HG03175 (cell line): ENCODE data around the gene VSIR.

Source experiments
- ATAC-seq: cut with Tn5 transposase; IDR thresholded peaks from one replicate; pipeline ENCODE4 v1.9.1; 2021; ENCODE audit warnings: mild to moderate bottlenecking, moderate library complexity; ENCODE audit not compliant: unreplicated experiment

Gene VSIR

DNA sequence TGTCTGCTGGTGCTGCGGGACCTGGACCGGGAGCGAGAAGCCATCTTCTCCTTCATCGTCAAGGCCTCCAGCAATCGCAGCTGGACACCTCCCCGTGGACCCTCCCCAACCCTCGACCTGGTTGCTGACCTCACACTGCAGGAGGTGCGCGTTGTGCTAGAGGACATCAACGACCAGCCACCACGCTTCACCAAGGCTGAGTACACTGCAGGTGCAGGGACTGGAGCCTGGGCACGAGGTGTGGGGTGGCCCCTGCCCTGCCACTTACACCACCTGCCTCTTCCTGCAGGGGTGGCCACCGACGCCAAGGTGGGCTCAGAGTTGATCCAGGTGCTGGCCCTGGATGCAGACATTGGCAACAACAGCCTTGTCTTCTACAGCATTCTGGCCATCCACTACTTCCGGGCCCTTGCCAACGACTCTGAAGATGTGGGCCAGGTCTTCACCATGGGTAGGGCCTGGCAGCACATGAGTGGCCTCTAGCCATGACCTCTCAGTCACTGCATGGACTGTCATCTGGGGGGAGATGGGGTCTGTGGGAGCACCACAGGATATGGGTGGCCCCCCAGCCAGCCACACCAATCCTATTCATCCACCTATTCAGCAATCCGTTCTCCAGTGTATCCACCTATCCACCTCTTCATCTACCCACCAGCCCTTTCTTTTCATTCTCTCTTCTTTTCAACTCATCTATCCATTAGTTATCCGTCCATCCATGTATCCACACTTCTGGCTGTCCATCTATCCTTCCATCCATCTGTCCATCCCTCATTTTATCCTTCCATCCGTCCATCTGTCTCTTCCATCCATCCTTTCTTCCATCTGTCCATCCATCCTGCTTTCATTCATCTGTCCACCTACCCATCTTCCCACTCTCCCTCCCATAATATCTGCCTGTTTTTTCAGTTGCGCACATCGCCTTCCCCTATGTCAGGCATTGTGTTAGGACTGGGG is 34.5 kb upstream of the VSIR start:
- no peak for ATAC-seq

DNA sequence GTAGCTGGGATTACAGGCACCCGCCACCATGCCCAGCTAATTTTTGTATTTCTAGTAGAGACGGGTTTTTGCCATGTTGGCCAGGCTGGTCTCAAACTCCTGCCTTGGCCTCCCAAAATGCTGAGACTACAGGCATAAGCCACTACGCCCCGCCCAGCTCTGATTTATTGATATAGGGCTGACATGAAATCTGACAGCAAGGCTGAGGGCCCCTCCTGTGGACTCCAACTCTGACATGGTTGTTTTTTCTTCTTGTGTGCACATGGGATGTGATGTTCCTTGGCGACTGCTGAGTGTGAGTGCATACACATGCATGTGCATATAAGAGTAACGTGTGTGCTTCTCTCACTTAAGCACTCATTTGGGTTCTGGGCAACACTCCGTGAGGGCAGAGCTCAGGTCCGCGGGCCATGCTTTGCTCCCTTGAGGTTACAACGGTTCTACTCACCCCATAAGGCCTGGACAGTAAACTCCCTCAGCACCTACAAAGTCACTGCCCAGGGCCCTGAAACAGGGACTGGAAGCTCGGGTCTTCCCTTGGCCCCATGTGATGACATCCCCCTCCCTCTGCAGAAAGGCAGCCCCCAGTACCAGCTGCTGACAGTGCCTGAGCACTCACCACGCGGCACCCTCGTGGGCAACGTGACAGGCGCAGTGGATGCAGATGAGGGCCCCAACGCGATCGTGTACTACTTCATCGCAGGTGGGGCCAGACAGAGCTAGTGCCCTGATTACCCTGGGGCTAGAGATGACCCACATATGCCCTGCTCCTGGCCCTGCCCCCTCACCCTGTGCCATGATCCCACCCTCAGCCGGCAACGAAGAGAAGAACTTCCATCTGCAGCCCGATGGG is 33.6 kb upstream of the VSIR start:
- no peak for ATAC-seq

DNA sequence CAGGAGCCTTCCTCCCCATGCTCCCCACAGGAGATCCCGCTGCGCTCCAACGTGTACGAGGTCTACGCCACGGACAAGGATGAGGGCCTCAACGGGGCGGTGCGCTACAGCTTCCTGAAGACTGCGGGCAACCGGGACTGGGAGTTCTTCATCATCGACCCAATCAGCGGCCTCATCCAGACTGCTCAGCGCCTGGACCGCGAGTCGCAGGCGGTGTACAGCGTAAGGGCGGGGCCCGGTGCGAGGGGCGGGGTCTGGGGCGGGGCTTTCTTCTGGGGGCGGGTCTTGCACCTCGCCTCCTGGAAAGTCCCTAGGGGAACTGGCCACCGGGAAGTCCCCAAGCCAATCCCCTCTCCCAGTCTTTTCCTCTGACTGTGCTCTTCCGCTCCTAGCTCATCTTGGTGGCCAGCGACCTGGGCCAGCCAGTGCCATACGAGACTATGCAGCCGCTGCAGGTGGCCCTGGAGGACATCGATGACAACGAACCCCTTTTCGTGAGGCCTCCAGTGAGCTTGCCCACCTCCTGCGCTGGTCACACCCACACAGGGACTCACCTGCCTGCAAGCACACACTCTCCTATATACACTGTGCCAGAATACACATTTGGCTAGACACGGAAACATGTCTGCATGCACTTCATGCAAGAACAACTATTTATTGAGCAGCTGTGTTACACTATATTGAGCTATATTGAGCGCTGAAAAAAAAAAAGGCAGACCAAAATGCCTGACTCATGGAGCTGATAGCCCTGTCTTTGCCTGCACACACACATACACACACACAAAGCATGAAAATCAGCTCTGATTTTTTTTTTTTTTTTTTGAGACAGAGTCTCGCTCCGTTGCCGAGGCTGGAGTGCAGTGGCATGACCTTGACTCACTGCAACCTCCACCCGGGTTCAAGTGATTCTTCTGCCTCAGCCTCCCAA is 32.7 kb upstream of the VSIR start:
- ATAC-seq = no peak

DNA sequence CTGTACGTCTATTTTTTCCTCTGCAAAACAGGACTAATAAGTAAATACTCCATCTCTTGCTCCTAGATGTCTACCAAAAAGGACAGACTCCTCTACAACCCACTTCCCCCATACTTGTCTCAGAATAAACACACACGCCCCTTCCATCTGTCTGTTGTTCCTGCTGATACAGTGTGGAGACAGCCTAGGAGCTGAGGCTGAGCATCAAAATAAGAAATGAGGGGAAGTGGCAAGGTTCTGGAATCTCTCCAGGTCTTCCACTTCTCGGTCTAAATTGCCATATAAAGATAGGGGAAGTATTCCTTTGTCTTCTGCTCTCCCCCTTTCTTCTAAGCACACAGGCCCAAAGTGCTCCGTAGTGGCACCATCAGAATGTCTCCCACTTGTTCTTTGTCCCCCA is 30.8 kb upstream of the VSIR start:
- no peak for ATAC-seq

DNA sequence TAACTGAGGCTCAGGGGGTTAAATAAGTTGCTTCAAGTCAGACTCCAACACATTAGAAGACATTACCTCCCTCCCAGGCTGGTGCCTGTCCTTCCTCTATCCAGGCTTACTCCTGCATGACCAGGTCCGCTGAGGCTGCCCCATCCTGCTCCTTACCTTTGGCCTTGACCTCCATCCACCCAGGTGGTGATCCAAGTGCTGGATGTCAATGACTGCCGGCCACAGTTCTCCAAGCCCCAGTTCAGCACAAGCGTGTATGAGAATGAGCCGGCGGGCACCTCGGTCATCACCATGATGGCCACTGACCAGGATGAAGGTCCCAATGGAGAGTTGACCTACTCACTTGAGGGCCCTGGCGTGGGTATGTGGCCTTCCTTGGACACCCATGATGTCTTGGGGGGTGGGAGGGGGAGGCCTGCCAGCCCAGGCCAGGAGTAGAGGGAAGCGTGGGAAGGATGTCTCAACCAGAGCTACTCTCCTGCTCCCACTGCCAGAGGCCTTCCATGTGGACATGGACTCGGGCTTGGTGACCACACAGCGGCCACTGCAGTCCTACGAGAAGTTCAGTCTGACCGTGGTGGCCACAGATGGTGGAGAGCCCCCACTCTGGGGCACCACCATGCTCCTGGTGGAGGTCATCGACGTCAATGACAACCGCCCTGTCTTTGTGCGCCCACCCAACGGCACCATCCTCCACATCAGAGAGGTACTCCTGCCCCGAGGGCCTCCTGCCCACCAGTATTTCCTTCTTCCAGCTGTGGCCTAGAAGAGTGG is 29.6 kb upstream of the VSIR start:
- ATAC-seq = no peak

DNA sequence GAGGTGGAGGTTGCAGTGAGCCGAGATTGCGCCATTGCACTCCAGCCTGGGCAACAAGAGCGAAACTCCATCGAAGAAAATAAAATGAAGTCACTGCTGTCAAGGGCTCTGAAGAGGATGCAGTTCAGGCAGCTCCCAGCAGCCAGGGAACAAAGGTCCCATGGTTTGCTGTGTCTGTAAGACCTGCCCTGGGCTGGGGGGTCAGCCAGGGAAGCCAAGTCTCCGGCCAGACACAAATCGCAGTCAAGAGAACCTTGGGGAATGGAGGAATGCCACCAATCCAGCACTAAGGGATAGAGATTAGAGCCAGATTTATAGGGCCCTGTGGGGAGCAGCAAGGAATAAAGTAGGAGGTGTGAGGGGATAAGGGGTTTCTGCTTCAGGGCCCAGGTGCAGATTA is 28.9 kb upstream of the VSIR start:
- ATAC-seq = no peak

DNA sequence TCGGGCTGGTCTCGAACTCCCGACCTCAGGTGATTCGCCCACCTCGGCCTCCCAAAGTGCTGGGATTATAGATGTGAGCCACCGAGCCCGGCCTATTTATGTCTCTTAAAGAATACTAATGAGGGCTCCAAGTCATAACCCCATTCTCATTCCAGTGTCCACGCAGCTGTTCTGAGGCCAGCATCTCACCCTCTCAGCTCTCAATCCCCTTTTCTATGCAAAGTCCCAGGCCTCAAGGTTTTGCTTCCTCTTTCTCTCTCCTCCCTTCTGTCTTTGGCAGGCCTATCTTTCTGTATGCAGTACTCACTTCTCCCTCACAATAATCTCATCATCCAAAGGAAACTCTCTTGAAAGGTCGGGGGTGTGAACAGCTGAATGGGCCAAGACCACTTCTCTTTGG is 28.0 kb upstream of the VSIR start:
- ATAC-seq = peak; percentile 89

DNA sequence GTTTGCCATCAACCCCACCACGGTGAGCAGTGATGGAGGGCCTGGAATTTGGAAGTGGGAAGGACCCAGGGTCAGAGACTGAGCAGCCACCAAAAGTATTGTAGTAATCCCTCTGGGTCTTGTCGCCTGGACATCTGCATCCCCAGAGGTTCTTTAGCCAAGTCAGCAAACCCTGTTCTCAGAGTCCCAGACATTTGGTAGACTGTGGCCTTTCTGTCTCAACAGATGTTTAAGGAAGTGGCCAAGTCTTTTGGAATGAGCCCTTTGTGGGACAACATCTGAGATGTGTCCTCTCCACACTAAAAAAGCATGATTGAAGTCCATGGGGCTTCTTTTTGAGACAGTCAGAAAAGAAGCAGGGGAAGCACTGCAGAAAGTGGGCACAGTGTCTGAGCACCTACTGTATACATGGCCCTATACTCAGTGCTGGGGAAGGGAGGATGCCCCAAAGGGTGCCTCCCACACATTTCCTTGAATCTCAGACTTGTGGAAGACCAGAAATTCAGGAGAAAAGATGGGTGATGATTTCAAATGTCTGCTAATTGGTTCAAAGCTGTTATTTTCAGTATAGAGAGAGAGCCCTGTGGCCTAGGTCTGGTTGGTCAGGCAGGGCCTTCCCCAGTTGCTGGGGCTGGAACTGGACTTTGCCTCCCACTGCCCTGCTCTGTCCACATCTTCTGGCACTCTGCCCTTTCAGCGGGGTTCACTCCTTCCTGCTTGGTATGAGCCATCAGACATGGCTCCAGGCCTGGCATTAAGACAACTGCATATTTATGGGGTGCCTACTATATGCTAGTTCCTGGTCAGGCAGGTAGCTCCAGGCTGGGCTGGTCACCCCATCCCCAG is 26.5 kb upstream of the VSIR start:
- ATAC-seq = no peak

DNA sequence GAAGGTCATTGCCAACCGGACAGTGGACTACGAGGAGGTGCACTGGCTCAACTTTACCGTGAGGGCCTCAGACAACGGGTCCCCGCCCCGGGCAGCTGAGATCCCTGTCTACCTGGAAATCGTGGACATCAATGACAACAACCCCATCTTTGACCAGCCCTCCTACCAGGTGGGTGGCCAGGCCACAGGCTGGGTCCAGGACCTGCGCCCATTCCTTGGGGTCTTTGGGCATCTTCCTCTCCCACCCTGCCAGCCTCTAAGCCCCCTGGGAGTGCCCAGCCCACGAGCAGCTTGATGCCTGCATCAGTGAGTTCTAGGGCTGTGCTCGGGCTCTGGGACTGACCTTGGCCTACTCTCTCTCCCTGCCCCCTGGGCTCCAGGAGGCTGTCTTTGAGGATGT is 25.8 kb upstream of the VSIR start:
- no peak for ATAC-seq

DNA sequence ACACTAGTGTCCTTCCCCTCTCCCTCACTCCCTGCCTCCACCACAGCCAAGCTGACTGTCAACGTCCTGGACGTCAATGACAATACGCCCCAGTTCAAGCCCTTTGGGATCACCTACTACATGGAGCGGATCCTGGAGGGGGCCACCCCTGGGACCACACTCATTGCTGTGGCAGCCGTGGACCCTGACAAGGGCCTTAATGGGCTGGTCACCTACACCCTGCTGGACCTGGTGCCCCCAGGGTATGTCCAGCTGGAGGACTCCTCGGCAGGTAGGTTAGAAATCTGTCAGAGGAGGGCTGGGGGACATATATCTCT is 24.9 kb upstream of the VSIR start:
- ATAC-seq = no peak

DNA sequence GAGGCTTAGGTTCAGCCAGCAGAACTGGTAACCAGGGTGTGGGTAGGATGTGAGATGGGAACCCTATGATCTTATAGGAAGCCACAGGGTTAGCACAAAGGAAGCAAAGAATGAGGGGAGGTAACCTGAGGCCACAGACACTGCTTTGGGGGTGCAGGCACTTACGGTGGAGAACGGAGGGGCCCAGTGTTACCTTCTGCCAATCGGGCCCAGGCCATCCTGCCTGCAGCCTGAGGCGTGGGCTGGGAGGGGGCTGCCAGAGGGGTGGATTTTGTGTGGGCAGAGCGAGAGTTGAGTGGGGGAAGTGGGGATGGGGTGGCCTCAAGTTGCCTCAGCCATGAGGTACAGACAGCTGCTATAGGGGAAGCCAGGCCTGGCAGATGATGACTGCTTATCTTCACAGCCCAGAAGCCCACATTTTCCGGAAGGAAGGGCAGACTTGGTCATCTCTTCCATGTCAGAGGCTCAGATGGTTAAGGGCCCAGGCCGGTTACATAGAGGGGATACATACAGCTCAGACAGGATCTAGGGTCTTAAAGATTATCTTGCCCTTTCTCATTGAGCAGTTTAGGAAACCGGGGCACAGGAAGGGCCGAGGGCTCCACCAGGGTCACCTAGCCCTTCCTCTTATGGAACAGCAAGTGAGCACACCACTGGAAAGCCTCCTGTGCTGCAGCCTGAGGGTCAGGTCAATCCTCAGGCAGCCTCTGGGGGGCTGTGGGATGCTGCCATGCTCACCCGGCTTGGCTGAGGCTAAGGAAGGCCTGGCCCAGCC is 24.4 kb upstream of the VSIR start:
- ATAC-seq = no peak

DNA sequence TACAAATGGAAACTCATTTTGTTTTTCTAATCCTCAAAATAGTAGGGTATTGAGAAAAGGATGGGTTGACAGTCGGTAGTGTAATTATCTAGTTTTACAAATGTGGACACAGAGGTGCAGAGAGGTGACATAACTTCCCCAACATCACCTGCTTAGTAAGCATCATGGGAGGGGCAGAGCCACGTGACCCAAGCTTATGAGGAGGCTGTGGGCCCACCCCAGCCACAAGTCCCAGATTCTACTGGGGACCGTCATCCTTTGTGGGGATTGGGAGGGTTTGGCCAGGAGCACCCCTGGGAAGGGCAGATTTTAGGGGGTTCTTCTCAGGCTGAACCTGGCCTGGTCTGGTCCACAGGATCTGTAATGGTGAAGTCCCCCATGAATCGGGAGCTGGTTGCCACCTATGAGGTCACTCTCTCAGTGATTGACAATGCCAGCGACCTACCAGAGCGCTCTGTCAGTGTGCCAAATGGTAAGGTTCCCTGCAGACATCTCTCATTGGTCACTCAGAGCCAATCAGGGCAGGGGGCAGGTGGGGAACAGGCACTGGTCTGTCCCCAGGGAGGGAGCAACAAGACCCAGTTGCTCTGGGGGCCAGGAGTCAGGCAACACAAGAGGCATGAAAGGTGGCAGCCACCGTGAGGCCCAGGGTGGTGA is 23.6 kb upstream of the VSIR start:
- no peak for ATAC-seq

DNA sequence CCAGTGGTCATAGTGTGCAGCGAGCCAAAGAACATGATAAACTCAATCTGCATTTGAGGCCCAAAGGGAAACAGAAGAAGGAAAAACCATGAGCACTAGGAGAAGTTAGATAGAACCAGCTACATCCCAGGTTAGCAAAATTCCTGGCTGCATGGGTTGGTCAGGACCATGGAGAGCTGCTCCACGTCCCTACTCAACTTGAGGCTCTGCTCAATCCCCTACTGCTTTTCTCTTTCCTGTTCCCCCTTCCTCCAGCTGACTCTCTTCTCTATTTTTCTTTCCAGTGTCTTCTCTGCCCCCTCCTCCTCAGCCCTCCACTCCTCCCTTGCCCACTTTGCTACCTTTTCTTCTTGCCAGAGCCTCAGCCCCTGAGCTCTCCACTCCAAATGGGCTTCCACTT is 21.9 kb upstream of the VSIR start:
- no peak for ATAC-seq

DNA sequence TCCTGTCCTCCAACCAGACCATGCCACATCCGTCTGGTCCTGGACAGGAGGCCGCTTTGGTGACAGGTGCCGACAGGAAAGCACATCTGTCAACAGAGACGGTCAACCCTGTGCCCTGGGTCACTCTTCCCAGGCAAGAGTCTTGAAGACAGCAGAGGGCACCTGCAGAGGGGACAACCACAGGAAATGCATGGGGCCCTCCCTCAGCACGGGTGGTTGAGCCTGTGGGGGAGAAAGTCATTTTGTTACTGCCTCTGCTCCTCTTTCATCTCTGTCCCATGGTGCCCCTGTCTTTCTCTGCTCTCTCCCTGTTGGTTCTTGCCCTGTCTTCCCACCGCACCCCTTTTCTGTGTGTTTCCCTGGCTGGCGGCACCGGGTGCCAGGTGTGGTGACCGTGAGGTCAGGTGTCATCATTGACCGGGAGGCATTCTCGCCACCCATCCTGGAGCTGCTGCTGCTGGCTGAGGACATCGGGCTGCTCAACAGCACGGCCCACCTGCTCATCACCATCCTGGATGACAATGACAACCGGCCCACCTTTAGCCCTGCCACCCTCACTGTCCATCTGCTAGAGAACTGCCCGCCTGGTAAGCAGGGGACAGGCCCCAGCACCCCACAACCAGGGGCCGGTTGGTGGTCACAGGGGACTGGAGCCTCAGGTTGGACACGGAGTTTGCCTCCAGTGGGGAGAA is 17.6 kb upstream of the VSIR start:
- no peak for ATAC-seq

DNA sequence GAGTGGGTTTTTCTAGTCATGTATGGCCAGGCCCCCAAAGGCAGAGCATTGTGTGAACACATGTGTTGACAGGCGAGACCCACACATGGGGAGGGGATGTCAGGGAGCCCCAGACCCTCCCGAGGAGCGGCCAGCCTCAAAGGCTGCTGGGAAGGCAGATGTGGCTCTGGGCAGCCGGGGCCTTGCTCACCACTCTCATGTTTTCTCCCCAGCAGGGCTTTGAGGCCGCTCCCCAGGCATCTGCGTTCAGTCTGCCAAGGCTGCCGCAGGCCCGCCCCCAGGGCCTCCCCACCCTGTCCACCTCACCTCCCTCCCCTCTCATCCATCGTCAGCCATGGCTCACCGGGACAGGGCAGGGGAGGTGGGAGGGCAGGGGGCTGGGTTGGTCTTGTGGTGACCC is 16.6 kb upstream of the VSIR start:
- no peak for ATAC-seq

DNA sequence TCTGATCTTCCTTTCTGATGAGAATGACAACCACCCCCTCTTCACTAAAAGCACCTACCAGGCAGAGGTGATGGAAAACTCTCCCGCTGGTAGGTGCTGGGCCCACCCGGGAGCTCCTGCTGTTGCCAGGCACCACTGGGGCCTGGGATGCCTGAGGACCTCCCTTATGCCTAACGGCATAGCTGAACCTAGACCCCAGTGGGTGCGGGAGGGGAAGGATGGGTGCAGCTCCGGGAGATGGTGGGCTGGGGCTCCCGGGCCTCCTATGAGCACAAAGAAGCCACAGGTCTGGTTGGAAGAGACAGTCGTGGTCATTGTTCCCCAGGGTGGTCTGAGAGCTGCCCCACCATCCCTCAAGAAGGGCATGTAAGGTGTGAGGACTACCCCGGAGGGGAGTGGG is 15.6 kb upstream of the VSIR start:
- no peak for ATAC-seq

DNA sequence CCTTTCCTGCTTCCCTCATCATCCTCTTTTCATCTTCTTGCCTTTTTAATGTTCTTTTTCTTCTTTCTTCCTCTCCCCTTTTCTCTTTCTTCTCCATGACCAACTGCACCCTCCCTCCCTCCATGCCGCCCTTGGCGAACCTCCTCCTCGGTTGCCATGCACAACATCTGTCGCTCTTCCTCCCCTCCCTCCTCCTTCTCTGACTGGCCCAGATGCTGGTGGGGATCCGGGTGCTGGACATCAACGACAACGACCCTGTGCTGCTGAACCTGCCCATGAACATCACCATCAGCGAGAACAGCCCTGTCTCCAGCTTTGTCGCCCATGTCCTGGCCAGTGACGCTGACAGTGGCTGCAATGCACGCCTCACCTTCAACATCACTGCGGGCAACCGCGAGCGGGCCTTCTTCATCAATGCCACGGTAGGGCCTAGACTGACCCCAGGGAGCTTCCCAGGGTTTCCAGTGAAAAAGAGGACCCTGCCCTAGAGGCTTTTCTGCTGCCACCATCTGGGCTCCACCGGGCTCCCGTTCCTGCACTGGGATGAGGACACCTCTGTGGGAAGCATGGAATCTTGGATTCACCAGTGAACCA is 11.5 kb upstream of the VSIR start:
- ATAC-seq = no peak
